NCI-H2029 treated with DMSO at 0.1 percent for 48 hours (cell line): ENCODE results near the gene ALOX5.
"Not testable (repeated sequence)": the region's sequence is repeated elsewhere in the genome, so short reads cannot be mapped to it uniquely, and the experiment has no call there.

Experiments used
- DNase-seq: peaks from one replicate; lab custom pipeline; 2025; lab: John Stamatoyannopoulos, UW

The ALOX5 gene

DNA sequence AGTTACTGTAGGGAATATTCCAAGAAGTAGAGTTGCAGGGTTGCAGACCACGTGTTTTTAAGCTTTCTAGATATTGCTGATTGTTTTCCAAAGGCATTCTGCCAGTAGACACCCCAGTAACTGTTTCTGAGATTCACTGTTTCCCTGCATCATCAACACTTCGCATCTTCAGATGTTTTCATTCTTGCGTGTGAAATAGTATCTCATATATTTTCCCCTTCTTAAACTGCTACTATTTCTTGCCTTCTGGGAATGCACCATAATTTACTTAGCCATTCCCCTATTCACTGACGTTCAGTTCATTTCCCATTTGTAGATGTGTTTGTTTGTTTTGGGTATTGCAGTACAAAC is 30.7 kb downstream of the ALOX5 start:
- no peak for DNase-seq

DNA sequence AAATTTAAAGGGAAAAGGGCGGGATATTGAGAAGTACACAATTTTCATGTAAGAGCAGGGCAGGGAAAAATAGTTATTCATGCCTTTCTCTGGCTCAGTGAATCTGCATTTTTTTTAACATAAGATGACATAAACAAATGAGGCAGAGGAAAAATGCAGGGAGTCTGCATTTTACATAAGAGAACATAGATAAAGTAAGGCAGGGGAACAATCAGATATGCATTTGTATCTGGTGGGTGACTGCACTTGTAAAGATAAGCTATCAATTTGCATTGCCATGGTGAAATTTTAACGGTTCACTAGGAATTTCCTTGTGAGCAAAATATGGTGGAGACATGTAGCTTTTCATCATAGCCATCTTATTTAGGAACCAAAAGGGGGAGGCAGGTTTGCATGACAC is 33.5 kb downstream of the ALOX5 start:
- no peak for DNase-seq

DNA sequence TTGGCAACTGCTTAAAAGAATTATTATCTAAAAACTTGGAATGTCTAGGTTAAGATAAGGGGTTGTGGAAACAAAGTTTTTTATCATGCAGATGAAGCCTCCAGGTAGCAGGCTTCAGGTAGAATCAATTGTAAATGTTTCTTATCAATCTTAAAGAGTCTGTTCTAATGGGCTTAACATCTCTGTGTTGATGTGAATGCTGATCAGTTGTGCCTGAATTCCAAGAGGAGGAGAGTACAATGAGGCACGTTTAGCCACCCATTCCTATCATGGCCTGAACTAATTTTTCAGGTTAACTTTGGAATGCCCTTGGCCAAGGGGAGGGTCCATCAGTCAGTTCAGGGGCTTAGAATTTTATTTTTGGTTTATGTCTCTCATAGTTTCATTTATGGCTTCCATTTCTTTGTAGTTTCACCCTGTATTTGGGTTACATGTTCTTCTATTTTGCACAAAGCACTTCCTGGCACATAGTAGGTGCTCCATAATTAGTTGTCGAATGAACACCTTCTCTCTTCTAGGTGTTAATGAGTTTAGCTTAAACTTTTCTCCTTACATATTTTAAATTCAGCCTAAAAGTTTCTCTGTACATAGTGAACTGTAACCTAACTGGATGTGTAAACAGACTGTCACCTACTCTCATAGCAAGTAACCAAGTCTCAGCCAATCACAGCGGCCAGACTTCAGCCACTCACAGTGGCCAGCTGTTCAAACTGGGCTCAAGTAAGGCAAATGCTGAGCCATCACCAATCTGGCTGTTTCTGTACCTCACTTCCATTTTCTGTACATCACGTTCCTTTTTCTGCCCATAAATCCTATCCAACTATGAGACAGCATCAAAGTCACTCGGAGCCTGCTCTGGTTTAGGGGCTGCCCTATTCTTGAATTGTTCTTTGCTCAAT is 34.7 kb downstream of the ALOX5 start:
- DNase-seq: no peak

DNA sequence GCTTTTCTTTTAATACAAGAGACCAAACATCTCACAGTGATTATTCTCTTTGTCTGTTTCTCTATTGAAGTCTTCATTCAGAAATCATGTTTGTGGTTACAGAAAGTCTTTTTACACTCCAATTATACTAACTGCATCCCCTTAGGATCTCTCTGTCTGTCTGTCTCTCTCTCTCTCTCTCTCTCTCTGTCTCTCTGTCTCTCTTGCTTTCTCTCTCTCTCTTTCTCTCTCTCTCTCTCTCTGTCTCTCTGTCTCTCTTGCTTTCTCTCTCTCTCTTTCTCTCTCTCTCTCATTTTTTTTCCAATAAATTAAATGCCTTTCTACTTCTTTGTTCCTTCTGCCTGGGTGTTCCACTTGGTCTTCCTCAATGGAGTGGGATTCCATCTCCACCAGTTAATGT is 35.3 kb downstream of the ALOX5 start:
- DNase-seq: not testable (repeated sequence)

DNA sequence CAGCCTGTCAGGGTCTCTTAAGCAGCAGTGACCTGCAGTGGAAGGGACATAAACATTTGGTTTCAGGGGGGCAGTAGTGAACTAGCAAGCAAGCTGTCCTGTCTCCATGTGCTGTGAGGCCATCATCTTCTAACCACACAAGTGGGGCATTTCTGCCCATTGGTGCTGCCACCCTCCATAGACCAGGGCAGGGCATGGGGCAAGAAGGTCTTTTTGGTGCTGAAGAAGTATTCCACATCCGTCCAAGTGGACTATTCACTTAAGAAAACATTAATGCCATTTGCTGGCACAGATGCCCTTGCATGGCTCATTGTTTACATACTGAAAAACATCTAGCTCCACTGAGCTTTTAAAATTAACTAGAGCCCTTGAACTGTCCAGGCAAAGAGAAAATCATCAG is 35.8 kb downstream of the ALOX5 start:
- DNase-seq: no peak

DNA sequence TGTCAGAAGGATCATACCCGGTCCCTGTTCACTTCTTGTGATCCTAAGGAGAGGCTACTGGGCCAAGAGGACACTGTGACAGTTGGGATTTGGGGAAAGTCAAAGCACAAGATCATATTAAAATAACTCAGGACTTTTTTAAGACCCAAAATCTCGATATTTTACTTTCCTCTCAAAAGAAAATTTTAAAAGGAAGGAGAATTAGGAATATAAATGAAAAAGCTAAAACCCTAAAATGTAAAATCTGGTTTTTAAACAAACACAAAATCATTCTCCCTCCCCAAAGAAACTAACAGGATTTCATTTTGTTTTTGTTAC is 36.4 kb downstream of the ALOX5 start:
- no peak for DNase-seq

DNA sequence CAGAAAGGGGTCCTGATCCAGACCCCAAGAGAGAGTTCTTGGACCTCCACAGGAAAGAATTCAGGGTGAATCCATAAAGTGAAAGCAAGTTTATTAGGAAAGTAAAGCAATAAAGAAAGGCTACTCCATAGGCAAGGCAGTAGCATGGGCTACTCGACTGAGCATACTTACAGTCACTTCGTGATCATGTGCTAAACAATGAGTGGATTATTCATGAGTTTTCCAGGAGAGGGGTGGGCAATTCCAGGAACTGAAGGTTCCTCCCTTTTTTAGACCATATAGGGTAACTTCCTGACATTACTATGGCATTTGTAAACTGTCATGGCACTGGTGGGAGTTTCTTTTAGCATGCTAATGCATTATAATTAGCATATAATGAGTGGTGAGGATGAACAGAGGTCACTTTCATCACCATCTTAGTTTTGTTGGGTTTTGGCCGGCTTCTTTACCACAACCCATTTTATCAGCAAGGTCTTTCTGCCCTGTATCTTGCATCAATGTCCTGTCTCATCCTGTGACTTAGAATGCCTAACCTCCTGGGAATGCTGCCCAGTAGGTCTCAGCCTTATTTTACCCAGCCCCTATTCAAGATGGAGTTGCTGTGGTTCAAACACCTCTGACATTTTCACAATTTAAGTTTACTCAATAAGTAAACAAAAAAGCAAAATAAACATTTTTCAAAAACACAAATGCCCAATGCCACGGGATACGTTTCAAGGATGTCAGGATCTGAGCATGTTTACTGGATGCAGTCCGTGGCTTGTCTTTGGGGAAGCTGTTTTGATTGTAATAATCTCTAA is 37.0 kb downstream of the ALOX5 start:
- DNase-seq: no peak

DNA sequence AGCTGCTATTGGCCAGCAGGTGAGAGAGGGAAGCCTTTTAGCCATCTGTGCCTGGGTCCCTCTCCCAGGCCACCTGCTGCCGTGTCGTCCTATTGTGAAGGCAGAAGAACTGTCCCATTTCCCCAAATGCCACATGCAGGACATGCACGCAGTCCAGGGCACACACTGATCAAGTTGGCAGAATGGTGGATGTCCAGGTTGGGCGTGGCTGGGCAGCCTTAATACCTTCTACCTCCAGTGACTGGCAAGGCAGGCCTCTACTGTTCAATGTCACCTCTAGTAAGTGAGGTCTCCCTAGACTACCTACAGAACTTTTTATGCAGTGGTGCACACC is 37.6 kb downstream of the ALOX5 start:
- no peak for DNase-seq

DNA sequence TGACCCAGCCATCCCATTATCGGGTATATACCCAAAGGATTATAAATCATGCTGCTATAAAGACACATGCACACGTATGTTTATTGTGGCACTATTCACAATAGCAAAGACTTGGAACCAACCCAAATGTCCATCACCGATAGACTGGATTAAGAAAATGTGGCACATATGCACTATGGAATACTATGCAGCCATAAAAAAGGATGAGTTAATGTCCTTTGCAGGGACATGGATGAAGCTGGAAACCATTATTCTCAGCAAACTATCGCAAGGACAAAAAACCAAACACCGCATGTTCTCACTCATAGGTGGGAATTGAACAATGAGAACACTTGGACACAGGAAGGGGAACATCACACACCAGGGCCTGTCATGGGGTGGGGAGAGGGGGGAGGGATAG is 41.0 kb downstream of the ALOX5 start:
- not testable (repeated sequence) for DNase-seq

DNA sequence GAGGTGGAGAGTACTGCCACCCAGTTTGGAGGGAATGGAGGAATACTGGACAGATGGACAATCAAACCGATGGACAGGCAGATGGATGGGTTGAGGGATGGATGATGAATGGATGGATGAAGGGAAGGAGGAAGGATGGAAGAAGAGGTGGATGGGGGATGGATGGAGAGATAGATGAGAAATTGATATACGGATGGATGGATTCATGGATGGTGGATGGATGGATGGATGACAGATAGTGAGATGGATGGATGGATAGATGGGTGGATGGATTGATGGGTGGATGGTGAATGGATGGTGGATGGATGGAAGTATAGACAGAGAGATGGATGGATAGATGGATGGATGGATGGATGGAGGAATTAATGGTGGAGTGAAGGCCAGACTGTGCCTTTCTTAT is 42.6 kb downstream of the ALOX5 start:
- no peak for DNase-seq

DNA sequence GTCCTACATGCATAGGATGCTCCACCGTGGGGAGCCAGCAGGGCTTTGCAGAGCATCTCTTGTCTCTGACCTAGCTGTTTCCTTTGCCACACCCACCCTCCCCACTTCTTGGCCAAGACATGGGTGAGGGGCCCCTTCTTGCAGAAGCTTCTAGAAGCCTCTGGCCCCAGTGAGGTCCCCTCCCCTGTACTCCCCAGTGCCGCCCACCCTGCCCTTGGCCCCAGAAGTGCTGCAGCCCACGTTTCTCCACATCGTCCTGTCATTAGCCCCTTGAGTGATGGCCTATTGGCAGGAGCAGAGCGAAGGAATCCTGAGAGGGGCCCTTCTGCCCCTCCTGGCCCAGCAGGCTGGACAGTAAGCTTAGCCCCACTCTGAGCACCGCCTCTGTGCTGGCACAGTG is 43.7 kb downstream of the ALOX5 start:
- DNase-seq: no peak

DNA sequence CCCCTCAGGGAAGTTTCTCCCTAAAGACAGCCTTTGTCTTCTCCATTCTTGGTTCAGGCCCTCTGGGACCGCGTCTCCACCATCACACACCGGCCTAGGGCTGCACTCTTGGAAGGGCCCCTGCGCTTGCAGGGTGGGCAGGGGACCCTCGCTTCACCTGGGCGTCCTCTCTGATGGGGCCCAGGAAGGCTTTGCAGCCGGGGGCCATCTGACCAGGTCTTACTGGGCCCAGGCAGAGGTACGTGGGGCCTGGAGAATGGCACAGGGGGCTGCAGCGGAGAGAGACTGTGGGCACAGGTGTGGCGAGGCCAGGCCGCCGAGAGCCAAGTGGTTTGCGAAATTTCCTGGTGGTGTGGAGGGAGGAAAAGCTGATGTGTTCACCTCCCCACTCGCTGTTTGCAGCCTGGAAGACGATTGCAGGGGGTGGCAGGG is 44.4 kb downstream of the ALOX5 start:
- no peak for DNase-seq

DNA sequence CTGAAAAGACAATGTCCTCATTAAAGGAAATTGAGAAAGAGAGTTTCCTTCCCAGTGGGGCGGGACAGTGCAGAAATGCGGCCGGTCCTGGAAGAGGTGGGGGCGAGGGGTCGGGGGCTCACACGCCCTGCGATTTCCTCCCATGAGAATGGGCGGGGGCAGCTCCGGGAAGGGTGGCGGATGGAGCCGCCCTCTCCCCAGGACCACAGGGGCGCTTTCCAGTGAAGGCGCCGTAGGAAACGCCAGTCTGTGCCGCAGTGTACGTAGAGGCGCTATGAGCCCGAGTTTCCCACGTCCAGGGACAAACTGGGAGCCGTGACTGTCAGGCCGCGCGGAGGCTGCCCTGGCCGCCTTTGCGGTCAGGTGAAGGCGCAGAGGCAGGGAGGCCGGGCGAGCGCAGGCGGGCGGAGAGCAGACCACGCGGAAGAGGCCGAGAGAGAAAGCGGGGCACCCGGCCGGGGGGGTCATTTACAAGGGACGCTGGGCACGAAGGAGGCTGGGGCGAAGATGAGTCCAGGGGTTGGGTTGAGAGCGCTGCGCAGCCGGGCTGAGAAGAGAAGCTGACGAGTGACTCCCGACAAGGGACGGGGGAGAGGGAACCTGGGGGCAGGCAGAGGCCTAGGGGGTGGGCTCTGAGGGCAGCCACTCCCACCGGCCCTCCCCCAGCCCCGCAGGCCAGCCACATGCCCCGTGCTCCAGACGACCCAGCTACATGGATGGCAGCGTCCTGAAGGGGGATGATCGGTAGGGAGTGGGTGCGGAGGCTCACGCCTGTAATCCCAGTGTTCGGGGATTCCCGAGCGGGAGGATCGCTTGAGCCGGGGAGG is 45.0 kb downstream of the ALOX5 start:
- no peak for DNase-seq

DNA sequence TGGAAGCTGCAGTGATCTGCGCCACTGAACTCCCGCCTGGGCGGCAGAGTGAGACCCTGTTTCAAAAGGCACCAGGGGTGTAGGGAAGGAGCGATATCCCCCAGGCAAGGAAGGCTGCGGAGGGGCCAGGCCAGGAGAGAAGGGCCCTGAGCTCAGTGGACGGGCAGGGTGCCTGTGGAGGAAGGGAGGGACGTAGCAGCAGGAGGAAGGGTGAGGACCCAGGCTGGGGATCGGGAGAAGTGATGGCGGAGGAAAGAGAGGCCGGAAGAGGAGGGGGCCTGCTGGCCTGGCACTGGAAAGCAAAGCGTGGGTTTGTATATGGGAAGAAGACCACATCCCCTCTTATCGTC is 45.6 kb downstream of the ALOX5 start:
- DNase-seq: peak; percentile 9

DNA sequence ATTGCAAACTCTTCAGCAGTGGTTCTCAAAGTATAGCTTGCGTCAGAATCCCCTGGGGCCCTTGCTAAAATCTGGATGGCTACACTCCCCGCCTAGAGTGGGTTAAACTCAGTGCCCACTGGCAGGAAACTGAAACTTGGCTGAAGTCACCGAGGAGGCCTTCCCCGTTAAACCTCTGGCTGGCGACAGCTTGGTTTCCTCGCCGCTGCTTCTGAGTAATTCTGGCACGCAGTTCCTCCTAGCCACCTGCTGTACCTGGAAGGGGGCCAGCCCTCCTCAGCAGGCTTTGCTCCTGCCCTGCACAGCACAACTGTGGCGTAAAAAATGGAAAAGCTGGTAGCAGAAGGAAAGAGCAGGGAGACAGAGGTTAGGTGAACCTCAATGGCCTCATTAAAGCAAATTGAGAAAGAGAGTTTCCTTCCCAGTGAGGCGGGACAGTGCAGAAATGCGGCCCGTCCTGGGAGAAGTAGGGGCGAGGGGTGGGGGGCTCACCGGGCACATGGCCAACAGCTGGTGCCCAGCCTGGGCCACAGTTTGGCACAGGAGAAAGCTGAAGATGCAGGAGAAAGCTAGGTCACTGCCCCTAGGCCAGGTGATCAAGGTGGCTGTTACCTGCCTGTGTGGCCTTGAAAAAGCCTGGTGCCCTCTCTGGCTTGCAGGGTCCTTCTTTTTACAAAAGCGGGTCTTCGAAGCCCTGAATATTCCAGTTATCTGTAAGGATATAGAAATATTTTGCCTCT is 46.6 kb downstream of the ALOX5 start:
- peak; percentile 63 for DNase-seq

DNA sequence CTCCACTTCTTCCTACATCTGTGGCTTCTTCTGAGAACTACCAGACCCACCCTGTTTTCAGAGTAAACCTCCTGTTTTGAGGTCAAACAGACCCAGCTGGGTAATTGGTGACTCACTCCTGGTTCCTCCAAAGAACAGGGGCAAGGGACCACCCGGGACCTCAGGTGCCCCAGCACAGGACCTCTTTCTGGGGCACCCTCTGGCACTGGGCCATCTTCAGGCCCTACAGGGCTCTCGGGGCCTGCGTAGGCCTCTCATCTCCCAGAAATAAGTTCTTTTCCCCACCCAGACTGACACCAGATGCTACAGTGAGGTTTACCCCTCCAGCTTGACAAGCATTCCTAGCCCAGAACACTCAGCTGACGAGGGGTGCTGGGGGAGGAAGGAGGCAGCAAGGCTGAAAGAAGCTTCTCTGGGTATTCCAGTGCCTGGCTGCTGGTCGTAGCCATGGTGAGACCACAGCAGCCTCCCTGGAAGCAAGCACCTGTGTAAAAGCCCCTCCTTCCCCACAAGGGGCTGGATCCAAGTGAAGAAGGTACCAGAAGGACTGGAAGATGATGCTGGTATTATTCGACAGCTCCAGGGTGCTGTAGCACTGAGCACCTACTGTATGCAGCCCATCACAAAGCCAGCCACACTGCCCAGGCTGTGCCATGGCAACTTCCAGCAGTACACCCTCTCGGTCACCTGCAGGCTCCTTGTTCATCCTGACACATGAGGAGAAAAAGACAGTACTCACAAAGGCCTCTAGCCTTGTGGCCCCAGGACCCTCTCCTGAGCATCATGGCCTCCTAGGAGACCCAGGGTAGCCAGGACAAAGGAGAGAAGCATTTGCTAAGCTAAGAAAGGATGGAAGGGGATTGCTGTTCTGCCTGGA is 47.4 kb downstream of the ALOX5 start:
- no peak for DNase-seq

DNA sequence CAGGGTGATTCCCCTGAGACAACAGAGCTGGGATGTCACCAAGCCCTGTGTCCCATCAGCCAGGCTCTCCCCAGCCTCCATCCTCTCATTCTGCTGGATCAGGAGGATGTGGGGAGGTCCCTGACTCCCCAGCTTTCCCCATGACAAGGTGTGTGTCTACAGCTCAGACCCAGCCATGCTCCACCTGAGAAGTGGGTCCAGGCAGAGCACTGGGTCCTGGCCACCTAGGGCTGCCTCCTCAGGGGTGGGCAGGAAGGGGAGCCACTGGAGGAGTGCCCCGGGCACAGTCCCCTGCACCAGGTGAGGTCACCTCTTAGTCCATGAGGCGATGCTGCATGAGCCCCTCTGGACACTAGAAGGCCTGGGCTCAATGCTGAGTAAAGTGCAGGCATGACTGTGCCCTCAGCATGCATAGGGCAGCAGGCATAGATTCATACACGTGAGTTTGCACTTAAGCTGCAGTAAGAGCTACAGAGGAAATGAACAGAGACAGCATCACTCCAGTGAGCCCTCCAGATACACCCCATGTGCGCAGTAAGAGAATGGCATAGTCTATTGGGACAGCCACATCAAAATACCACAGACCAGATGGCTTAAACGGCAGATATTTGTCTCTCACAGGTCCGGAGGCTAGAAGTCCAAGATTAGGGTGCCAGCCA is 48.3 kb downstream of the ALOX5 start:
- DNase-seq: no peak

DNA sequence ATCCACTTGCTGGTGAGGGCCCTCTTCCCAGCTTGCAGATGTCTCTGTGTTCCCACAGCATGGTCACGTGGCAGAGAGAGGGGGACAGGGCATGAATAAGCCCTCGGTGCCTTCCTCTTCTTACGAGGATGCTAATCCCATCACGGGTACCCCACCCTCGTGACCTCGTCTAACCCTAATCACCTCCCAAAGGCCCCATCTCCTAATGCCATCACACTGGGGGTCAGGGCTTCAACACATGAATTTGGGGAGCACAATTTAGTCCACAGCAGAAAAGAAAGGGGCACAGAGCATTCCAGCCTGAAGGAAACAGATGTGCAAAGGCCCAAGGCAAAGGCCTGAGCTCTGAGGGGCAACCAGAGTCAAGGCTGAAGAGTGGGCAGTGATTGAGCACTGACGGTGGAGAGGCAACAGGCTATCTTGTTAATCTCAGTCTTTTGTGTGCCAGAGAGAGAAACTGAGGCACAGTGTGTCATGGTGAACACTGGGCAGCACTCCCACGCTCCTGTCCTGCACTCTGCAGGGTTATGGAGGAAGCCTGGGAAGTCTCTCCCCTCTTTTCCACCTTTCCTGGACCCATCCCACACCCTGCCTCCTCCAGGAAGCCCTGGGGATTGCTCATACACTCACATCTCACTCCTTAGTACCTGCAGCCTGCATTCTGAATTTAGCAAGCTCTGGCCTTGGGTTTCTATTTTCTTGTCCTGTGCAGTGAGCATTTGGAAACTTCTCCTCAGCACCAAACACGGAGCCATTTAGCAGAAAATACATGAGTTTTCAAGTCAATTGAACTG is 49.0 kb downstream of the ALOX5 start:
- no peak for DNase-seq

DNA sequence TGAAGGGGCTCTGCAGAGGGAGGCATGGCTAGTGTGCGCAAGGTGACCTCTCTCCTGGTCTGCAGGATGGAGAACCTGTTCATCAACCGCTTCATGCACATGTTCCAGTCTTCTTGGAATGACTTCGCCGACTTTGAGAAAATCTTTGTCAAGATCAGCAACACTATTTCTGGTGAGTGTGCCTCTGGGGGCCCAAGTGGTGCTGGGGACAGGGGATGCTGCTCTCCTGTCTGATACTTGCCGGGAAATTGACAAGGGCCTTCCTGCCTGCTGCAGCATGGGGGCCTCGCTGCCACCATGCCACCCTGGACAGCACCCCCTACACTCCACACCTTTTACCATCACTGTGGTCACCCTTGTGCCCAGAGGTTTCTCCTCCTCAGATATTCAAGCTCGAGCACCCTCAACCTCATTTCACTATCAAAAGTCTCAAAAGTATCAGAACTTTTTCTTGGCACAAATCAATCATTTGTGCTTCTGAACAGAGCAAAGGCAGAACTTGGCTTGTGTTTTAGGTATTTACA is 50.0 kb downstream of the ALOX5 start:
- no peak for DNase-seq
